Erythroblast (primary cell): Measurements from ENCODE around the gene SERPINA4.

Experiments used
- GATA1 ChIP-seq: IDR thresholded peaks from 2 replicates; pipeline ENCODE4 v1.6.1; 2011; ENCODE audit warnings: low read depth, mild to moderate bottlenecking, control low read depth, low read length, moderate library complexity
- POLR2A ChIP-seq: IDR thresholded peaks from 2 replicates; pipeline ENCODE4 v1.6.1; 2011; ENCODE audit warnings: mild to moderate bottlenecking, low read length

GRCh38 chr14:94517248-94517640 is 44.0 kb upstream of the SERPINA4 start:
- no peak for TF ChIP-seq POLR2A
- TF ChIP-seq GATA1 = no peak
